IgD-negative memory B cell (primary cell): ENCODE results near the gene CAPN11. TPM values are rescaled to one million over a fixed set of nuclear protein-coding genes. Genes with fewer than 3 reads are reported as not detected.
"Not testable (repeated sequence)": the region's sequence is repeated elsewhere in the genome, so short reads cannot be mapped to it uniquely, and the experiment has no call there.

ENCODE experiments used
- H3K27ac Mint-ChIP-seq, 3 donors: one replicate each; pipeline ENCODE4 v1.8.0; 2020 to 2022; ENCODE audit warnings: mild to moderate bottlenecking in 3 of 3, mixed read lengths in 3 of 3, moderate library complexity in 1 of 3
- H3K27me3 Mint-ChIP-seq: one replicate; pipeline ENCODE4 v1.8.0; 2021; ENCODE audit warnings: mixed read lengths
- H3K36me3 Mint-ChIP-seq: one replicate; pipeline ENCODE4 v1.8.0; 2020; ENCODE audit warnings: mild to moderate bottlenecking, mixed read lengths
- H3K4me1 Mint-ChIP-seq, 3 donors: one replicate each; pipeline ENCODE4 v1.8.0; 2020 to 2022; ENCODE audit warnings: mixed read lengths in 3 of 3, mild to moderate bottlenecking in 1 of 3
- H3K4me3 Mint-ChIP-seq, 4 donors: one replicate each; pipeline ENCODE4 v1.8.0; 2020 to 2022; ENCODE audit warnings: mild to moderate bottlenecking in 4 of 4, mixed read lengths in 4 of 4, moderate library complexity in 3 of 4
- H3K9me3 Mint-ChIP-seq, 3 donors: one replicate each; pipeline ENCODE4 v1.8.0; 2020 to 2021; ENCODE audit warnings: mixed read lengths in 3 of 3, mild to moderate bottlenecking in 1 of 3
- polyA plus RNA-seq: library from polyadenylated mRNA; unstranded; fragments of 300-500 nt; fragmentation: Illumina TruSeq; gene quantifications from one replicate; pipeline ENCODE4 v1.2.3, GENCODE V29; 2021

CAPN11 gene
- polyA plus RNA-seq, 1 donor from 2014 or later: not detected

- Mint-ChIP-seq H3K4me3 (no peak overlapping the region), H3K9me3 (peaks cover 0 to 3% (median 0%) of the 10 kb centered on the region in 3 donors), H3K27ac (no peak overlapping the region), H3K4me1 (peaks cover 5 to 8% (median 7%) of the 10 kb centered on the region in 3 donors), H3K27me3 (peaks cover 7% of the 10 kb centered on the region), H3K36me3 (no peaks in the 10 kb centered on the region)
Measured at GRCh38 chr6:44178424-44179071, 19.9 kb downstream of the CAPN11 start.

DNA sequence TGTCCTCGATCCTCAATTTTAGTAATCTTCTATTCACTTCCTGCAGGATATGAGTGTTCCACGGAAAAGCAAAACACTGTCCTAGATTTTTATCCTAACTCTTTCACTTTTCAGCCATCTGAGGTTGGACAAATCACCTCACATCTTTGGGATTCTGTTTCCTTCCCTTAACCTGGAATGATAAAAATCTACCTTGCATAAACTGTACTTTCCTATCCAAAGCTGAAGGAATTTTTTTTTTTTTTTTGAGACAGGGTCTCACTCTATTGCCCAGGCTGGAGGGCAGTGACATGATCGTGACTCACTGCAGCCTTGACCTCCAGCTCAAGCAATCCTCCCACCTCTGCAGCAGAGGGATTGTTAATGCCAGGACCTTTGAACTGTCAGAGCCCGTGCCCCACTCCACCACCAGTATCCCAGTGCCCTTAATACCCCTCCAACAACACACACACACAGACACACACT lies 20.5 kb downstream of the CAPN11 start:
- H3K27me3 Mint-ChIP-seq: peaks cover 8% of the 10 kb centered on the region
- H3K36me3 Mint-ChIP-seq: no peaks in the 10 kb centered on the region
- peaks cover 0 to 3% (median 0%) of the 10 kb centered on the region in 3 donors for H3K9me3 Mint-ChIP-seq
- no peak overlapping the region for H3K27ac Mint-ChIP-seq
- peak overlapping the region in 1 of 4 donors; percentile 45 for H3K4me3 Mint-ChIP-seq
- peaks cover 6 to 8% (median 7%) of the 10 kb centered on the region in 3 donors for H3K4me1 Mint-ChIP-seq

DNA sequence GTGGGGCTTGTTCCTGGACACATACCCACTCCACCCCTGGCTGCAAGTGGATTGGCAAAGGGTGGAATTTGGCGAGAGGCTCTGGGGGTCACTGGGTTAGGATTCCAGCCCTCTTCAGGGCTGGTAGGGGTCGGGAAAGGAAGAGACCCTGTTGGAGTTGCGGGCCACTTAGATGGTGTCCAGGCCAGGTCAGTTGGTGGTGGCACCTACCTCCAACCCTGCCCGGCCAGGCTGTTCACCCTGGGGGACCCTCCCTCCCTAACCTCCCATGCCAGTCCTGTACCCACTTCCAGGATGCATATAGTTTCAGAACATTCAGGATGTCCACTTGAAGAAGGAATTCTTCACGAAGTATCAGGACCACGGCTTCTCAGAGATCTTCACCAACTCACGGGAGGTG lies 21.0 kb downstream of the CAPN11 start:
- H3K4me3 Mint-ChIP-seq: peak overlapping the region in 2 of 4 donors; percentile 45 to 46
- H3K27ac Mint-ChIP-seq: no peak overlapping the region
- H3K9me3 Mint-ChIP-seq: peaks cover 0 to 3% (median 0%) of the 10 kb centered on the region in 3 donors
- H3K27me3 Mint-ChIP-seq: peaks cover 11% of the 10 kb centered on the region
- H3K4me1 Mint-ChIP-seq: peaks cover 7 to 8% (median 7%) of the 10 kb centered on the region in 3 donors
- no peaks in the 10 kb centered on the region for H3K36me3 Mint-ChIP-seq

DNA sequence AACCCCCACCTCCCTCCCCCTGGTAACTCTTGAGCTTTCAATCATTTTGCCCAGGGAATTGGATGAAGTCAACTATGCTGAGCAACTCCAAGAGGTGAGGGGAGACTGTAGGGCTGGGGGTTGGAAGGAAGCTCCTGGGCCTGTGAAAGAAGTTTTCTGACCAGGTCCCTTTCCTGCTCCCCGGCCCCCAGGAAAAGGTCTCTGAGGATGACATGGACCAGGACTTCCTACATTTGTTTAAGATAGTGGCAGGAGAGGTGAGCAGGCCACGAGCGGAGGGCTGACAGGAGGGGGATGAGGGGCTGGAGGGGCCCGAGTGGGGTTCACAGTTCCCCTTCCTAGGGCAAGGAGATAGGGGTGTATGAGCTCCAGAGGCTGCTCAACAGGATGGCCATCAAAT lies 21.8 kb downstream of the CAPN11 start:
- H3K9me3 Mint-ChIP-seq: no peaks in the 10 kb centered on the region
- H3K27me3 Mint-ChIP-seq: peaks cover 16% of the 10 kb centered on the region
- no peak overlapping the region for H3K4me3 Mint-ChIP-seq
- no peaks in the 10 kb centered on the region for H3K36me3 Mint-ChIP-seq
- H3K4me1 Mint-ChIP-seq: peaks cover 7 to 8% (median 7%) of the 10 kb centered on the region in 3 donors
- no peak overlapping the region for H3K27ac Mint-ChIP-seq

DNA sequence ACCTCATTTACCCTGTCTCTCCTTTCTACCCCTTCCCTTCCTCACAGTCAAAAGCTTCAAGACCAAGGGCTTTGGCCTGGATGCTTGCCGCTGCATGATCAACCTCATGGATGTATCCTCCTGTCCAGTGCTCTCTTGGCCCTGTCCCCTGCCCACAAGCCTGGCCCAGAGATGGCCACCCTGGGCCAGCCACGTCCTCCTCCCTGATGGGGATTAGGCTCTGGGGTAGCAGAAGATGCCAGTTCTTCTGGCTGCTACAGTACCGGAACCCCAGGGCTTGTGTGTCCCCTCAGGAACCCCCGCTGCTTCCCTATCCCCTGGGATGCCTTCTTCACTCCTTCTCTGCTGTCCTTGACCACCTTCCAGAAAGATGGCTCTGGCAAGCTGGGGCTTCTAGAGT lies 22.3 kb downstream of the CAPN11 start:
- H3K4me3 Mint-ChIP-seq: no peak overlapping the region
- H3K27me3 Mint-ChIP-seq: peaks cover 16% of the 10 kb centered on the region
- H3K9me3 Mint-ChIP-seq: no peaks in the 10 kb centered on the region
- H3K36me3 Mint-ChIP-seq: no peaks in the 10 kb centered on the region
- H3K27ac Mint-ChIP-seq: no peak overlapping the region
- peaks cover 7 to 8% (median 7%) of the 10 kb centered on the region in 3 donors for H3K4me1 Mint-ChIP-seq

DNA sequence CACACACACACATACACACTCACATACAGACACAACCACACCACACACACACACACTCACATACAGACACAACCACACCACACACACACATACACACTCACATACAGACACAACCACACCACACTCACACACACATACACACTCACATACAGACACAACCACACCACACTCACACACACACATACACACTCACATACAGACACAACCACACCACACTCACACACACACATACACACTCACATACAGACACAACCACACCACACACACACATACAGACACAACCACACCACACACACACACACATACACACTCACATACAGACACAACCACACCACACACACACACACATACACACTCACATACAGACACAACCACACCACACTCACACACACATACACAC lies 23.2 kb downstream of the CAPN11 start:
- H3K27ac Mint-ChIP-seq, H3K36me3 Mint-ChIP-seq, H3K9me3 Mint-ChIP-seq, H3K4me1 Mint-ChIP-seq, H3K4me3 Mint-ChIP-seq: not testable (repeated sequence)
- H3K27me3 Mint-ChIP-seq: peaks cover 16% of the 10 kb centered on the region

- Mint-ChIP-seq H3K36me3 (no peaks in the 10 kb centered on the region), H3K27ac (no peak overlapping the region), H3K4me3 (no peak overlapping the region), H3K4me1 (peaks cover 0 to 5% (median 3%) of the 10 kb centered on the region in 3 donors), H3K9me3 (no peaks in the 10 kb centered on the region), H3K27me3 (peaks cover 13% of the 10 kb centered on the region)
Measured at GRCh38 chr6:44182911-44183390, 24.3 kb downstream of the CAPN11 start.

DNA sequence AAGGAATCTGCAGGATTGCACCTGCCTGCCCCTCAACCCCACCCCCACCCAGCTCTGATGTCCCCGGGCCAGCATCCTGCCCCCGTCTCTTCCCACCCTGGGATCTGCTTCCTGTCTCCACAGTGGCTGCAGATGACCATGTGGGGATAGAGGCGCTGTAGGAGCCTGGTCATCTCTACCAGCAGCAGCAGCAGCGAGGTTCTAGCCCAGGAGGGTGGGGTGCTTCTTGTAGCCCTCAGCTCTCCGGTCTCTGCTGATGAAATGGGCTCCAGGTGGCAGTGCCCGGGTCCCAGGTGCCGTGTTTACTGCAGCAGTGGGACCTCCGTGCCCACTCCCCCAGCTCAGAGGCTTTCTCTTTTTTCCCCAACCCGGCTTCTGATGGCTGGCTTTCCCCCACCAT lies 25.2 kb downstream of the CAPN11 start:
- Mint-ChIP-seq H3K4me1 (peaks cover 0 to 3% (median 0%) of the 10 kb centered on the region in 3 donors), H3K4me3 (no peak overlapping the region), H3K9me3 (no peaks in the 10 kb centered on the region), H3K36me3 (no peaks in the 10 kb centered on the region), H3K27ac (no peak overlapping the region), H3K27me3 (peaks cover 10% of the 10 kb centered on the region)

GRCh38 chr6:44185356-44185755 lies 26.7 kb downstream of the CAPN11 start:
- H3K36me3 Mint-ChIP-seq, H3K4me1 Mint-ChIP-seq, H3K27me3 Mint-ChIP-seq, H3K4me3 Mint-ChIP-seq, H3K9me3 Mint-ChIP-seq, H3K27ac Mint-ChIP-seq: not testable (repeated sequence)

- H3K27me3 Mint-ChIP-seq: peaks cover 10% of the 10 kb centered on the region
- H3K4me1 Mint-ChIP-seq: peaks cover 0 to 2% (median 0%) of the 10 kb centered on the region in 3 donors
- H3K36me3 Mint-ChIP-seq: no peaks in the 10 kb centered on the region
- H3K27ac Mint-ChIP-seq: no peak overlapping the region
- H3K4me3 Mint-ChIP-seq: peak overlapping the region in 1 of 4 donors; percentile 6
- H3K9me3 Mint-ChIP-seq: no peaks in the 10 kb centered on the region
Measured at GRCh38 chr6:44185953-44186634, 27.5 kb downstream of the CAPN11 start.

DNA sequence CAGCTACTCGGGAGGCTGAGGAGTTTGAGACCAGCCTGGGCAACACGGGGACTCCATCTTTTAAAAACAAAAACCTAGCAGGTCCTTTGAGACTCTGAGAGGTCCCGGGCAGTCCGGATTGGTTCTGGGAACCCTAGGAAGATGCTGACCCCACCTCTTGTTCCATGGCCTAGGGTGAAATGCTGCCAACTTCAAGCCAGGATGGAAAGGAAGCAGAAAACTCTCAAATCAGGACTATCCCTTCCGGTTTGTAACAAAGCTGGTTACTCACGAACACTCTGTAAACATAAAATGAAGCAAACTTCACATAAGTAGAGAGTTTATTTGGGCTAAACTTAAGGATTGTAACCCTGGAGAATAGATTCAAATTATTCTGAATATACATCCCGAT lies 28.0 kb downstream of the CAPN11 start:
- Mint-ChIP-seq H3K9me3 (no peaks in the 10 kb centered on the region), H3K27me3 (peaks cover 10% of the 10 kb centered on the region), H3K4me3 (no peak overlapping the region), H3K4me1 (peaks cover 0 to 2% (median 0%) of the 10 kb centered on the region in 3 donors), H3K36me3 (no peaks in the 10 kb centered on the region), H3K27ac (no peak overlapping the region)

- Mint-ChIP-seq H3K4me3 (no peak overlapping the region), H3K4me1 (peaks cover 0 to 3% (median 2%) of the 10 kb centered on the region in 3 donors), H3K9me3 (no peaks in the 10 kb centered on the region), H3K27ac (no peak overlapping the region), H3K36me3 (no peaks in the 10 kb centered on the region), H3K27me3 (peaks cover 22% of the 10 kb centered on the region)
Measured at GRCh38 chr6:44188819-44189218, 30.2 kb downstream of the CAPN11 start.

GRCh38 chr6:44189257-44189656 lies 30.6 kb downstream of the CAPN11 start:
- no peak overlapping the region for H3K4me3 Mint-ChIP-seq
- peaks cover 20% of the 10 kb centered on the region for H3K27me3 Mint-ChIP-seq
- peaks cover 0 to 3% (median 0%) of the 10 kb centered on the region in 3 donors for H3K4me1 Mint-ChIP-seq
- no peak overlapping the region for H3K27ac Mint-ChIP-seq
- no peaks in the 10 kb centered on the region for H3K9me3 Mint-ChIP-seq
- no peaks in the 10 kb centered on the region for H3K36me3 Mint-ChIP-seq

DNA sequence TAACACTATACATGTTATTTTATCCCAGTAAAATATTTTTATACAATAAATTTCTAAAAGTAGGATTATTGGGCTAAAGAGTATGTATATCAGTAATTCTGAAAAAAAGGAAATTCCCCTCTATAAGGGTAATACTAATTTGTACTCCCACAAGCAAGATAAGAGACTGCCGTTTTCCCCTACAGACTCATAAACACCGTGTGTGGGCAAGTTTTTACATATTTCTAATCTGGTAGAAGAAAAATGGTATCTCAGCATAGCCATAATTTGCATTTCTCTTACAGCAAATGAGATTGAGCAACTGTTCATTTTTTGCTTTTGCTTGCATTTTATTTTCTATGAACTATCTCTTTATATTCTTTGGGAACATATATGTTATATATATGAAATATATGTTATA lies 32.1 kb downstream of the CAPN11 start:
- Mint-ChIP-seq H3K9me3 (no peaks in the 10 kb centered on the region), H3K36me3 (no peaks in the 10 kb centered on the region), H3K27me3 (peaks cover 14% of the 10 kb centered on the region), H3K27ac (no peak overlapping the region), H3K4me1 (peaks cover 0 to 3% (median 0%) of the 10 kb centered on the region in 3 donors), H3K4me3 (no peak overlapping the region)

- Mint-ChIP-seq H3K9me3 (no peaks in the 10 kb centered on the region), H3K4me1 (peaks cover 0 to 3% (median 0%) of the 10 kb centered on the region in 3 donors), H3K4me3 (peak overlapping the region in 2 of 4 donors; percentile 11 to 45), H3K36me3 (no peaks in the 10 kb centered on the region), H3K27me3 (peaks cover 12% of the 10 kb centered on the region), H3K27ac (peak overlapping the region in 1 of 3 donors; percentile 57)
Measured at GRCh38 chr6:44192428-44193041, 33.9 kb downstream of the CAPN11 start.
